Measurements from ENCODE around the gene EEF2K.

DNA sequence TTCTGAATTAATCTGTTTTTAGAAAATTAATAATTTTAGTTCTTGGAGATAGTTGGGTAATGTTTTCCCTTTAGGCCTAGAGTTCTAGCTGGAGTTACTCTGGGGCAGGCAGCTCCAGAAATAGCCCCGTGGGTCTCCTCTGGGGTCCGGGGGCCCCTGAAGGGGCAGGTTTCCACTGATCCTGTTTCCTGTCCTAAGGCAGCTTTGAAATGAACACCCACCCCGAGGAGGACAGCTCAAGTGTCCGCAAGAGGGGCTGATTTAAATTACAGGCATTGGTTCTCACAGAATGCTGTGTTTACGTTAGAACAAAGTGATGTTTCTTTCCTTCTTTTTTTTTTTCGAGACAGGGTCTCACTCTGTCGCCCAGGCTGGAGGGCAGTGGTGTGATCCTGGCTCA is 23.8 kb downstream of the EEF2K start:
- TF ChIP-seq, protein P1, sequence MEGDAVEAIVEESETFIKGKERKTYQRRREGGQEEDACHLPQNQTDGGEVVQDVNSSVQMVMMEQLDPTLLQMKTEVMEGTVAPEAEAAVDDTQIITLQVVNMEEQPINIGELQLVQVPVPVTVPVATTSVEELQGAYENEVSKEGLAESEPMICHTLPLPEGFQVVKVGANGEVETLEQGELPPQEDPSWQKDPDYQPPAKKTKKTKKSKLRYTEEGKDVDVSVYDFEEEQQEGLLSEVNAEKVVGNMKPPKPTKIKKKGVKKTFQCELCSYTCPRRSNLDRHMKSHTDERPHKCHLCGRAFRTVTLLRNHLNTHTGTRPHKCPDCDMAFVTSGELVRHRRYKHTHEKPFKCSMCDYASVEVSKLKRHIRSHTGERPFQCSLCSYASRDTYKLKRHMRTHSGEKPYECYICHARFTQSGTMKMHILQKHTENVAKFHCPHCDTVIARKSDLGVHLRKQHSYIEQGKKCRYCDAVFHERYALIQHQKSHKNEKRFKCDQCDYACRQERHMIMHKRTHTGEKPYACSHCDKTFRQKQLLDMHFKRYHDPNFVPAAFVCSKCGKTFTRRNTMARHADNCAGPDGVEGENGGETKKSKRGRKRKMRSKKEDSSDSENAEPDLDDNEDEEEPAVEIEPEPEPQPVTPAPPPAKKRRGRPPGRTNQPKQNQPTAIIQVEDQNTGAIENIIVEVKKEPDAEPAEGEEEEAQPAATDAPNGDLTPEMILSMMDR (IDR thresholded peaks at IDR 0.05), result no peak
- TF ChIP-seq ZFX (IDR thresholded peaks at IDR 0.05; ENCODE audit: borderline replicate concordance), result no peak
